ENCODE results near the gene SHLD1.

Gene SHLD1

GRCh38 chr20:5893052-5893451, 142.9 kb downstream of the SHLD1 start:
- no peak for DNase-seq (ENCODE audit: low read depth)

GRCh38 chr20:5893621-5894020, 143.4 kb downstream of the SHLD1 start:
- DNase-seq (ENCODE audit: low read depth): no peak

DNA sequence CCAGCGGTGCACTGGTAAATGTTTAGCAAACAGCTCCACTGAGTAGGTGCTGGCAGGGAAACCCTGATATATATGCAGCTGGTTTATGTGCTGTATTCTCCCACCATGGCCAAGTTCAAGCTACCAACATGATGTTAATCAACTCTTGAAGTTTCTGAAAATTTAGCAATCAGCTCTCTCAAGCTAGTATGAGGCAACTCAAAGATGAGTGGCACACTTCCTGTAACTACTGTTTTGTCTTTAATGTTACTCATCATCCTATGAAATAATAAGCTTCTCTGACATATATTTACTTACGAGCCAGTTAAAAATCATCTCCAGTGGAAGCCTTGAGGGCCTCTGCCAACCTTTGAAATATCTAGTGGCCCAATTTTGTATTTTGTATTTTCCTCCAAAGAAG, 145.4 kb downstream of the SHLD1 start:
- no peak for DNase-seq (ENCODE audit: low read depth)

- DNase-seq (ENCODE audit: low read depth): no peak
Measured at GRCh38 chr20:5899444-5899843, 149.2 kb downstream of the SHLD1 start.

GRCh38 chr20:5900908-5901307, 150.7 kb downstream of the SHLD1 start:
- no peak for DNase-seq (ENCODE audit: low read depth)

DNA sequence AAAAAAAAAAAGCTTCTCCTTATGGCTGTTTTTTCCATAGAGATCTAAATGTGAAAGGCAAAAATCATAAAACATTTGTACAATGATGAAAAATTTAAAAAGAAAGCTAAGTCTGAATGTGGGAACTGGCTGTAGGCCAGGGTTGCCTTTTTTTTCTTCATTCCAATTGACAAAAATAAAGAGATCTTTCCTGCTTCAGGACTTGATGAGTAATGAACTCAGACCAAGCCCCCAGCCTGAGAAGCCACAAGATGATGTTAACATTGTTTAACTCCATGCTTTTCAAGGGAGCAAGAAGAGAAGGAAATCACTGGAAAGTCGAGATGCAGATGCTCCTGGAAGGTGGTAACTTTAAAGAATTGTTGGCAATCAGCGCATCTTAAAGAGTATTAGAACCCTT, 158.8 kb downstream of the SHLD1 start:
- DNase-seq (ENCODE audit: low read depth): no peak

DNA sequence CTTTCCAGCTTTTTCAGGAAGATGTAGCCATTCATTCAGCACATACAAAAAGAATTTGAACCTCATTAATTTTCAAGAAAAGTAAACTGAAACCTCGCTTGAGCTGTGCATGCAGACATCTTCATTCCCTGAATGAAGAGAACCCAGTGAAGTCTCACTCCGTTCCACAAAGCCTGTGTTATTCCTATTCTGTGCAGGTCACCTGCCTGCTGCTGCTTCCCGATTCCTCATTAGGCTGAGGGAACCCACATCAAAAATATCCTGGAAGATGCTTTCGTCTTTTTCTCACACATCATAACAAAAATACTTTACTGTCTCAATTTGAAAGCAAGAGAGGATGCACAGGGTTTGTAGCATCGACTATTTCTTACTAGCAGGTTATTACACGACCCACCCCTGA, 160.0 kb downstream of the SHLD1 start:
- no peak for DNase-seq (ENCODE audit: low read depth)

- no peak for DNase-seq (ENCODE audit: low read depth)
Measured at GRCh38 chr20:5913166-5913565, 163.0 kb downstream of the SHLD1 start.

Measured in GM04504 (cell line).